ACC112 (cell line): ENCODE measurements around the gene ANGEL1.

Experiments used
- H2AFZ ChIP-seq: fragments of 200-600 bp; sonication (generic); one replicate; pipeline ENCODE4 v1.6.0; 2017; ENCODE audit warnings: antibody characterized with exemption, low read length; ENCODE audit not compliant: unreplicated experiment
- H3K27ac ChIP-seq: fragments of 200-600 bp; sonication (generic); 2 replicates; pipeline ENCODE4 v1.5.1; 2014; ENCODE audit warnings: low read depth, mild to moderate bottlenecking, antibody characterized with exemption, low read length, moderate library complexity
- H3K27me3 ChIP-seq: fragments of 200-600 bp; sonication (generic); 2 replicates; pipeline ENCODE4 v1.6.1; 2014; ENCODE audit warnings: mild to moderate bottlenecking, antibody characterized with exemption, low read length, moderate library complexity, mixed read lengths; ENCODE audit not compliant: insufficient read depth
- H3K36me3 ChIP-seq: fragments of 200-600 bp; sonication (generic); 2 replicates; pipeline ENCODE4 v1.6.1; 2016; ENCODE audit warnings: mild to moderate bottlenecking, antibody characterized with exemption, low read length, moderate library complexity, mixed read lengths; ENCODE audit not compliant: insufficient read depth
- H3K4me1 ChIP-seq: fragments of 200-600 bp; sonication (generic); one replicate; pipeline ENCODE4 v1.6.1; 2016; ENCODE audit warnings: low read length, mixed read lengths; ENCODE audit not compliant: insufficient read depth, unreplicated experiment, control insufficient read depth
- H3K4me3 ChIP-seq: fragments of 200-600 bp; sonication (generic); 2 replicates; pipeline ENCODE4 v1.5.1; 2014; ENCODE audit warnings: mild to moderate bottlenecking, low read depth, low read length
- H3K79me2 ChIP-seq: fragments of 200-600 bp; sonication (generic); one replicate; pipeline ENCODE4 v1.6.0; 2016; ENCODE audit warnings: low read length; ENCODE audit not compliant: control insufficient read depth, unreplicated experiment, insufficient read depth

Gene ANGEL1

DNA sequence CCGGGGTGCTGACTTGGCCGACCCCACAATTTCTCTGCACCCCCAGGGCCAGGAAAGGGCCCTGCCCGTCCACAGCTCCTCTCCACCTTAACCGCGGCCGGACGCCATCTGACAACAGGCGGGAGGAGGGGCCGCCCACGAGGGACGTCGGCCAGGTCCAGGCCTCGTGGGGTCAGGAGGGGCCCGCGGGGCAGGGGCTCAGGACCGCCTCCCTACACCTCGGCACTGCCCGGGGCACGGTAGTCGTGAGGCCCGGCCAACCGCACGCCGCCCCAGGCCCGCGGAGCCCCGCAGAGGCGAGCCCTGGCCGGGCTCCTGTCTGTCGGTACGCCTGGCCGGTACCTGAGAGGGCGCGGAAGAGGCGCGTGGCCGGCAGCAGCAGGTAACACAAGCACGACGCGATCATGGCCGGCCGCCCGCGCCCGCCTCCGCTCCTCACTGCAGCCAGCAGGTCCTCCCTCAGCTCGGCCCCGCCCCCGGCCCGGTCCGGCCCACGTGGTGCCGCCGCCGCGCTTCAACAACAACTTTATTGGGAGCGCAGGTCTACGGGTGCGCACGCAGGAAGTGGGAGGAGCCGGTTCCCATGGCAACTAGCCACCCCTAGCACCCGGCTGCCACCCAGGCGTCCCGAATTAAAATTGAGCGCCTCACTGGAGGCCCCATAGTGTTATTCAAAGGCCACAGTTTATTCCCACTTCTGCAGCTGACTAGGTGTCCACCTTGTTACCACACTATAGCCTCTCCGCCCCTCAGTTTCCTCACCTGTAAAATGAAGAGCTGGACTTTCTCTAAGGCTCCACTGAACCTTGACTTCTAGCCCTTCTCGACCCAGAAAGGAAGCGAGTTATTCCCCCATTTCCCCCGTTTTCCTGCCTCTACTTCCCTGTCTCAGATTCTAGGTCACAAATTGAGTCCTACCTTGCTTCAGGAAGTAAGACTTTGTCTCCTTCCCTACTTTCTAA lies at the start of gene ANGEL1:
Gene ANGEL1 (minus strand): TSS at position 461 of the 962 bp plus-strand sequence. CDS start 55 bp downstream, at position 406.
- Histone ChIP-seq H3K4me1 (peaks cover 3% of the 10 kb centered on the region), H3K27ac (no peak within 1 kb of the TSS), H2AFZ (peak within 1 kb of the TSS; percentile 98), H3K79me2 (peaks cover 4% of the 10 kb centered on the region), H3K4me3 (peak within 1 kb of the TSS; percentile 93), H3K27me3 (peaks cover 14% of the 10 kb centered on the region), H3K36me3 (no peaks in the 10 kb centered on the region)

- Histone ChIP-seq H3K4me3 (no peak overlapping the region), H2AFZ (no peak overlapping the region), H3K27ac (no peak overlapping the region), H3K27me3 (peaks cover 67% of the 10 kb centered on the region), H3K79me2 (no peaks in the 10 kb centered on the region), H3K36me3 (no peaks in the 10 kb centered on the region), H3K4me1 (no peaks in the 10 kb centered on the region)
Observed at GRCh38 chr14:76861574-76862255, 49.0 kb upstream of the ANGEL1 start.

DNA sequence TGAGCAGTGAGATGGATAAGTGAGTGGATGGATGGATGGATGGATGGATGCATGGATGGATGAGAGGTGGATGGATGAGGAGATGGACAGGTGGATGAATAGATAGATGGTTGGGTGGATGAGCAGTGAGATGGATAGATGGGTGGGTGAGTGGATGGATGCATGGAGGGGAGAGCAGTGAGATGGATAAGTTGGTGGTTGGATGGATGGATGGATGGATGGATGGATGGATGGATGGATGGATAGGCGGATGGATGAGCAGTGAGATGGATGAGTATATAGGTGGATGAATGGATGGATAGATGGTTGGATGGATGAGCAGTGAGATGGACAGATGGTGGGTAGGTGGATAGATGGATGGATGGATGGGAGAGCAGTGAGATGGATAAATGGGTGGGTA lies 44.1 kb upstream of the ANGEL1 start:
- Histone ChIP-seq H2AFZ (no peak overlapping the region), H3K4me1 (no peaks in the 10 kb centered on the region), H3K4me3 (no peak overlapping the region), H3K79me2 (no peaks in the 10 kb centered on the region), H3K36me3 (no peaks in the 10 kb centered on the region), H3K27me3 (peaks cover 75% of the 10 kb centered on the region), H3K27ac (no peak overlapping the region)

- Histone ChIP-seq H2AFZ (no peak overlapping the region), H3K27me3 (peaks cover 58% of the 10 kb centered on the region)
Observed at GRCh38 chr14:76855066-76855465, 42.4 kb upstream of the ANGEL1 start.

DNA sequence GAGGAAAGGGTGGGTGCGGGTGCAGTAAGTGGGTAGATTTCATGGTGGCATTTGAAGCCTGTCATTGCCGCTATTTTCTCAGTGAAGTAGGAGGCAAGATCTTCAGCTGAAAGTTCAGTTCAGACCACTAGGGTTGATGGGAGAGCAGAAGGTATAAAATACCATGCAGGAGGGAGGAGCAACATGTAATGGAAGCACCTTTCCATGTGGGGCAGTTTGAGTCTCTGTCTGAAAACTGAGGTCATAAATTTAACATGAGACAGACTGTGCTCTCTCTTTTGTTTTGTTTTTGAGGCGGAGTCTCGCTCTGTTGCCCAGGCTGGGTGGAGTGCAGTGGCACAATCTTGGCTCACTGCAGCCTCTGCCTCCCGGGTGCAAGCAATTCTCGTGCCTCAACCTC lies 36.2 kb upstream of the ANGEL1 start:
- Histone ChIP-seq H3K27ac (no peak overlapping the region), H3K4me1 (no peaks in the 10 kb centered on the region), H2AFZ (no peak overlapping the region), H3K27me3 (peaks cover 30% of the 10 kb centered on the region), H3K79me2 (no peaks in the 10 kb centered on the region), H3K36me3 (no peaks in the 10 kb centered on the region), H3K4me3 (no peak overlapping the region)

More at GRCh38 chr14:76855066-76855465, 42.4 kb upstream of the ANGEL1 start:
- Histone ChIP-seq H3K27ac (no peak overlapping the region), H3K79me2 (no peaks in the 10 kb centered on the region), H3K4me3 (no peak overlapping the region), H3K4me1 (no peaks in the 10 kb centered on the region), H3K36me3 (no peaks in the 10 kb centered on the region)

- H3K27me3 ChIP-seq, result peaks cover 27% of the 10 kb centered on the region
- H3K4me3 ChIP-seq, result no peak overlapping the region
- H3K79me2 ChIP-seq, result no peaks in the 10 kb centered on the region
- H3K4me1 ChIP-seq, result no peaks in the 10 kb centered on the region
- H3K36me3 ChIP-seq, result no peaks in the 10 kb centered on the region
- H2AFZ ChIP-seq, result no peak overlapping the region
- H3K27ac ChIP-seq, result no peak overlapping the region
Observed at GRCh38 chr14:76846331-76847047, 33.8 kb upstream of the ANGEL1 start.

- Histone ChIP-seq H2AFZ (no peak overlapping the region), H3K36me3 (no peaks in the 10 kb centered on the region), H3K79me2 (no peaks in the 10 kb centered on the region), H3K4me3 (no peak overlapping the region), H3K27ac (no peak overlapping the region), H3K27me3 (peaks cover 30% of the 10 kb centered on the region), H3K4me1 (no peaks in the 10 kb centered on the region)
Observed at GRCh38 chr14:76844223-76844622, 31.5 kb upstream of the ANGEL1 start.

GRCh38 chr14:76842414-76842813 lies 29.7 kb upstream of the ANGEL1 start:
- no peaks in the 10 kb centered on the region for H3K36me3 ChIP-seq
- H3K79me2 ChIP-seq, result no peaks in the 10 kb centered on the region
- peaks cover 44% of the 10 kb centered on the region for H3K27me3 ChIP-seq
- no peak overlapping the region for H3K27ac ChIP-seq
- H2AFZ ChIP-seq, result no peak overlapping the region
- H3K4me1 ChIP-seq, result no peaks in the 10 kb centered on the region
- H3K4me3 ChIP-seq, result no peak overlapping the region

GRCh38 chr14:76837524-76837923 lies 24.8 kb upstream of the ANGEL1 start:
- no peak overlapping the region for H2AFZ ChIP-seq
- no peaks in the 10 kb centered on the region for H3K79me2 ChIP-seq
- peaks cover 40% of the 10 kb centered on the region for H3K27me3 ChIP-seq
- H3K4me3 ChIP-seq, result no peak overlapping the region
- no peaks in the 10 kb centered on the region for H3K4me1 ChIP-seq
- H3K36me3 ChIP-seq, result no peaks in the 10 kb centered on the region
- H3K27ac ChIP-seq, result no peak overlapping the region

- H3K4me1 ChIP-seq, result no peaks in the 10 kb centered on the region
- H2AFZ ChIP-seq, result no peak overlapping the region
- peaks cover 42% of the 10 kb centered on the region for H3K27me3 ChIP-seq
- no peak overlapping the region for H3K27ac ChIP-seq
- no peak overlapping the region for H3K4me3 ChIP-seq
- H3K79me2 ChIP-seq, result no peaks in the 10 kb centered on the region
- H3K36me3 ChIP-seq, result no peaks in the 10 kb centered on the region
Observed at GRCh38 chr14:76836029-76836630, 23.4 kb upstream of the ANGEL1 start.
